K562 (cell line): ENCODE results near the gene NCCRP1. TPM values are rescaled to one million over a fixed set of nuclear protein-coding genes. Genes with fewer than 3 reads are reported as not detected.

Experiments used
- ADNP ChIP-seq: fragments of 200-800 bp; sonication (Bioruptor generic); IDR thresholded peaks from 2 replicates; pipeline ENCODE4 v1.6.1; 2016; ENCODE audit warnings: missing genetic modification characterization, missing compliant biosample characterization
- ATF1 ChIP-seq, 2 experiments: fragments of 450-650 bp in 1 of 2; IDR thresholded peaks; 2 replicates each; pipeline ENCODE4 v1.6.1; 2016; ENCODE audit warnings: missing compliant biosample characterization in 1 of 2, missing genetic modification characterization in 1 of 2
- L3MBTL2 ChIP-seq: fragments of 450-650 bp; IDR thresholded peaks from 2 replicates; pipeline ENCODE4 v1.6.1; 2016; ENCODE audit warnings: mild to moderate bottlenecking, moderate library complexity
- ZZZ3 ChIP-seq: fragments of 450-650 bp; IDR thresholded peaks from 2 replicates; pipeline ENCODE4 v1.6.1; 2016; ENCODE audit warnings: antibody characterized with exemption, mild to moderate bottlenecking, moderate library complexity
- polyA plus RNA-seq, 8 experiments: library from polyadenylated mRNA; depleted of rRNA in 4 of 8; stranded (reverse) in 5 of 8; unstranded in 3 of 8; fragments of >200 nt; fragmentation: Nextera tagmentation in 2 of 8; fragmentation: Illumina TruSeq in 1 of 8; extraction: Ambion mirVana in 2 of 8; extraction: Trizol in 1 of 8; gene quantifications; 2 replicates each; pipeline versions ENCODE4 v1.2.1 to v1.2.3, GENCODE V29; 2011 to 2014; ENCODE audit warnings: inconsistent platforms in 1 of 8, missing spikeins in 1 of 8
- total RNA-seq, 7 experiments: library from RNA; depleted of rRNA in 6 of 7; stranded (reverse); fragments of >200 nt in 6 of 7; fragmentation: Illumina TruSeq in 2 of 7; extraction: Trizol in 2 of 7; gene quantifications; 2 replicates each; pipeline versions ENCODE4 v1.2.1 to v1.2.3, GENCODE V29; 2011 to 2021; ENCODE audit warnings: low replicate concordance in 1 of 7
- TF ChIP-seq, protein P1 (sequence below): fragments of 200-600 bp; sonication (generic); IDR thresholded peaks from one replicate; pipeline ENCODE4 v1.6.1; 2012; ENCODE audit warnings: mild to moderate bottlenecking, low read depth, low read length, inconsistent platforms
- TF ChIP-seq, protein P2 (sequence below): sonication (generic); formaldehyde crosslinking; IDR thresholded peaks from 2 replicates; pipeline ENCODE4 v1.9.0; 2022; ENCODE audit warnings: mild to moderate bottlenecking, missing genetic modification reagents

The NCCRP1 gene
- total and polyA plus RNA-seq, 9 of the 15 experiments (the other 6 are each of a cell fraction or from before 2014, with no cell fraction given), result 0.05 TPM; not detected in 8

DNA sequence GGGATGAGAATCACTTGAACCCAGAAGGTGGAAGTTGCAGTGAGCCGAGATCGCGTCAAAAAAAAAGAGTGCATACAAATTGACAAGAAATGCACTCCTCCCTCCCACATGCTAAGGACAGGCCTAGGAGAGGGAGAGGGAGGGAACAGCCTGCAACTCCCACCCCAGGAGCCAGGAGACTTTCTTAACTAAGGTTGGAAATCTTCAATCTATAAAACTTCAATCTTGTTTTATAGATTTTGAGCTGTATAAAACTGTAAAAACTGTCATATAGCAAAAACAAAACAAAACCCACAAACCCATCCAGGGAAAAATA lies 8.6 kb downstream of the NCCRP1 start (continued):
- TF ChIP-seq, protein P1, sequence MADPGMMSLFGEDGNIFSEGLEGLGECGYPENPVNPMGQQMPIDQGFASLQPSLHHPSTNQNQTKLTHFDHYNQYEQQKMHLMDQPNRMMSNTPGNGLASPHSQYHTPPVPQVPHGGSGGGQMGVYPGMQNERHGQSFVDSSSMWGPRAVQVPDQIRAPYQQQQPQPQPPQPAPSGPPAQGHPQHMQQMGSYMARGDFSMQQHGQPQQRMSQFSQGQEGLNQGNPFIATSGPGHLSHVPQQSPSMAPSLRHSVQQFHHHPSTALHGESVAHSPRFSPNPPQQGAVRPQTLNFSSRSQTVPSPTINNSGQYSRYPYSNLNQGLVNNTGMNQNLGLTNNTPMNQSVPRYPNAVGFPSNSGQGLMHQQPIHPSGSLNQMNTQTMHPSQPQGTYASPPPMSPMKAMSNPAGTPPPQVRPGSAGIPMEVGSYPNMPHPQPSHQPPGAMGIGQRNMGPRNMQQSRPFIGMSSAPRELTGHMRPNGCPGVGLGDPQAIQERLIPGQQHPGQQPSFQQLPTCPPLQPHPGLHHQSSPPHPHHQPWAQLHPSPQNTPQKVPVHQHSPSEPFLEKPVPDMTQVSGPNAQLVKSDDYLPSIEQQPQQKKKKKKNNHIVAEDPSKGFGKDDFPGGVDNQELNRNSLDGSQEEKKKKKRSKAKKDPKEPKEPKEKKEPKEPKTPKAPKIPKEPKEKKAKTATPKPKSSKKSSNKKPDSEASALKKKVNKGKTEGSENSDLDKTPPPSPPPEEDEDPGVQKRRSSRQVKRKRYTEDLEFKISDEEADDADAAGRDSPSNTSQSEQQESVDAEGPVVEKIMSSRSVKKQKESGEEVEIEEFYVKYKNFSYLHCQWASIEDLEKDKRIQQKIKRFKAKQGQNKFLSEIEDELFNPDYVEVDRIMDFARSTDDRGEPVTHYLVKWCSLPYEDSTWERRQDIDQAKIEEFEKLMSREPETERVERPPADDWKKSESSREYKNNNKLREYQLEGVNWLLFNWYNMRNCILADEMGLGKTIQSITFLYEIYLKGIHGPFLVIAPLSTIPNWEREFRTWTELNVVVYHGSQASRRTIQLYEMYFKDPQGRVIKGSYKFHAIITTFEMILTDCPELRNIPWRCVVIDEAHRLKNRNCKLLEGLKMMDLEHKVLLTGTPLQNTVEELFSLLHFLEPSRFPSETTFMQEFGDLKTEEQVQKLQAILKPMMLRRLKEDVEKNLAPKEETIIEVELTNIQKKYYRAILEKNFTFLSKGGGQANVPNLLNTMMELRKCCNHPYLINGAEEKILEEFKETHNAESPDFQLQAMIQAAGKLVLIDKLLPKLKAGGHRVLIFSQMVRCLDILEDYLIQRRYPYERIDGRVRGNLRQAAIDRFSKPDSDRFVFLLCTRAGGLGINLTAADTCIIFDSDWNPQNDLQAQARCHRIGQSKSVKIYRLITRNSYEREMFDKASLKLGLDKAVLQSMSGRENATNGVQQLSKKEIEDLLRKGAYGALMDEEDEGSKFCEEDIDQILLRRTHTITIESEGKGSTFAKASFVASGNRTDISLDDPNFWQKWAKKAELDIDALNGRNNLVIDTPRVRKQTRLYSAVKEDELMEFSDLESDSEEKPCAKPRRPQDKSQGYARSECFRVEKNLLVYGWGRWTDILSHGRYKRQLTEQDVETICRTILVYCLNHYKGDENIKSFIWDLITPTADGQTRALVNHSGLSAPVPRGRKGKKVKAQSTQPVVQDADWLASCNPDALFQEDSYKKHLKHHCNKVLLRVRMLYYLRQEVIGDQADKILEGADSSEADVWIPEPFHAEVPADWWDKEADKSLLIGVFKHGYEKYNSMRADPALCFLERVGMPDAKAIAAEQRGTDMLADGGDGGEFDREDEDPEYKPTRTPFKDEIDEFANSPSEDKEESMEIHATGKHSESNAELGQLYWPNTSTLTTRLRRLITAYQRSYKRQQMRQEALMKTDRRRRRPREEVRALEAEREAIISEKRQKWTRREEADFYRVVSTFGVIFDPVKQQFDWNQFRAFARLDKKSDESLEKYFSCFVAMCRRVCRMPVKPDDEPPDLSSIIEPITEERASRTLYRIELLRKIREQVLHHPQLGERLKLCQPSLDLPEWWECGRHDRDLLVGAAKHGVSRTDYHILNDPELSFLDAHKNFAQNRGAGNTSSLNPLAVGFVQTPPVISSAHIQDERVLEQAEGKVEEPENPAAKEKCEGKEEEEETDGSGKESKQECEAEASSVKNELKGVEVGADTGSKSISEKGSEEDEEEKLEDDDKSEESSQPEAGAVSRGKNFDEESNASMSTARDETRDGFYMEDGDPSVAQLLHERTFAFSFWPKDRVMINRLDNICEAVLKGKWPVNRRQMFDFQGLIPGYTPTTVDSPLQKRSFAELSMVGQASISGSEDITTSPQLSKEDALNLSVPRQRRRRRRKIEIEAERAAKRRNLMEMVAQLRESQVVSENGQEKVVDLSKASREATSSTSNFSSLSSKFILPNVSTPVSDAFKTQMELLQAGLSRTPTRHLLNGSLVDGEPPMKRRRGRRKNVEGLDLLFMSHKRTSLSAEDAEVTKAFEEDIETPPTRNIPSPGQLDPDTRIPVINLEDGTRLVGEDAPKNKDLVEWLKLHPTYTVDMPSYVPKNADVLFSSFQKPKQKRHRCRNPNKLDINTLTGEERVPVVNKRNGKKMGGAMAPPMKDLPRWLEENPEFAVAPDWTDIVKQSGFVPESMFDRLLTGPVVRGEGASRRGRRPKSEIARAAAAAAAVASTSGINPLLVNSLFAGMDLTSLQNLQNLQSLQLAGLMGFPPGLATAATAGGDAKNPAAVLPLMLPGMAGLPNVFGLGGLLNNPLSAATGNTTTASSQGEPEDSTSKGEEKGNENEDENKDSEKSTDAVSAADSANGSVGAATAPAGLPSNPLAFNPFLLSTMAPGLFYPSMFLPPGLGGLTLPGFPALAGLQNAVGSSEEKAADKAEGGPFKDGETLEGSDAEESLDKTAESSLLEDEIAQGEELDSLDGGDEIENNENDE, result no peak
- TF ChIP-seq ATF1 (CRISPR knock-in tag; IDR thresholded peaks at IDR 0.05) (no peak), ATF1 (tag; IDR thresholded peaks at IDR 0.05) (peak; percentile 4; the same call in 1 of the 2 replicates), ADNP (tag) (peak; percentile 72; the same call in 1 of the 2 replicates), ZZZ3 (no peak), L3MBTL2 (peak; percentile 72)
- TF ChIP-seq, protein P2, sequence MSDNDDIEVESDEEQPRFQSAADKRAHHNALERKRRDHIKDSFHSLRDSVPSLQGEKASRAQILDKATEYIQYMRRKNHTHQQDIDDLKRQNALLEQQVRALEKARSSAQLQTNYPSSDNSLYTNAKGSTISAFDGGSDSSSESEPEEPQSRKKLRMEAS (CRISPR knock-in tag), result 0 out of 2 replicates have a peak, but pooled peaks have one; percentile 5
